Activated T-cell treated with anti-CD3 and anti-CD28 coated beads for 1 hour (primary cell): ENCODE results near the gene NR3C1.

Experiments
- DNase-seq: peaks from one replicate; pipeline ENCODE4 v3.0.0-alpha.2; 2020; ENCODE audit warnings: low read depth

NR3C1 gene

GRCh38 chr5:143426437-143426991 is 23.0 kb upstream of the NR3C1 start:
- DNase-seq, result no peak

- DNase-seq, result no peak
Measured at GRCh38 chr5:143425835-143426234, 22.3 kb upstream of the NR3C1 start.

- DNase-seq, result no peak
Measured at GRCh38 chr5:143418140-143418866, 14.8 kb upstream of the NR3C1 start.

GRCh38 chr5:143417503-143418139 is 14.1 kb upstream of the NR3C1 start:
- DNase-seq, result no peak

GRCh38 chr5:143416411-143416810 is 12.9 kb upstream of the NR3C1 start:
- DNase-seq, result no peak

GRCh38 chr5:143413958-143414669 is 10.6 kb upstream of the NR3C1 start:
- no peak for DNase-seq

- no peak for DNase-seq
Measured at GRCh38 chr5:143412661-143413342, 9.3 kb upstream of the NR3C1 start.

- DNase-seq, result no peak
Measured at GRCh38 chr5:143409926-143410325, 6.4 kb upstream of the NR3C1 start.

GRCh38 chr5:143406408-143406807 is 2.9 kb upstream of the NR3C1 start:
- DNase-seq, result no peak

GRCh38 chr5:143405849-143406098 is 2.3 kb upstream of the NR3C1 start:
- DNase-seq, result no peak

GRCh38 chr5:143405063-143405848 is 1.8 kb upstream of the NR3C1 start:
- peak; percentile 85 for DNase-seq

GRCh38 chr5:143404416-143405062 is 1.1 kb upstream of the NR3C1 start:
- peak; percentile 69 for DNase-seq

GRCh38 chr5:143403334-143403592 is 223 bp downstream of the NR3C1 start:
- DNase-seq, result no peak

- DNase-seq, result peak; percentile 19
Measured at GRCh38 chr5:143402553-143403333, 743 bp downstream of the NR3C1 start.

- no peak for DNase-seq
Measured at GRCh38 chr5:143402017-143402552, 1.4 kb downstream of the NR3C1 start.

GRCh38 chr5:143401227-143402016 is 2.1 kb downstream of the NR3C1 start:
- no peak for DNase-seq

GRCh38 chr5:143400541-143401226 is 2.8 kb downstream of the NR3C1 start:
- DNase-seq, result no peak

- DNase-seq, result no peak
Measured at GRCh38 chr5:143399616-143400540, 3.6 kb downstream of the NR3C1 start.
